Fibroblast of lung (primary cell): ENCODE results near the gene SUSD5. TPM values are rescaled to one million over a fixed set of nuclear protein-coding genes. Genes with fewer than 3 reads are reported as not detected.

Experiments used
- DNase-seq, 2 donors: peaks; one replicate each; pipeline versions ENCODE4 v3.0.0 to v3.0.0-alpha.2; 2010; ENCODE audit warnings: low read depth in 2 of 2
- H2AFZ ChIP-seq: 2 replicates; pipeline ENCODE4 v1.5.1; 2012; ENCODE audit warnings: low read length, control low read depth, inconsistent platforms
- H3K27ac ChIP-seq: 2 replicates; pipeline ENCODE4 v1.5.1; 2011; ENCODE audit warnings: low read length, control low read depth; ENCODE audit not compliant: insufficient read depth
- H3K27me3 ChIP-seq: 2 replicates; pipeline ENCODE4 v1.5.1; 2011; ENCODE audit warnings: mild to moderate bottlenecking, low read length; ENCODE audit not compliant: control insufficient read depth, insufficient read depth
- H3K36me3 ChIP-seq: 2 replicates; pipeline ENCODE4 v1.5.1; 2011; ENCODE audit warnings: low read length; ENCODE audit not compliant: control insufficient read depth, insufficient read depth
- H3K4me1 ChIP-seq: 2 replicates; pipeline ENCODE4 v1.5.1; 2011; ENCODE audit warnings: low read length; ENCODE audit not compliant: control insufficient read depth, insufficient read depth; ENCODE audit errors: extremely low read depth
- H3K4me2 ChIP-seq: 2 replicates; pipeline ENCODE4 v1.5.1; 2011; ENCODE audit warnings: low read length, control low read depth; ENCODE audit not compliant: insufficient read depth; ENCODE audit errors: extremely low read depth
- H3K4me3 ChIP-seq, 4 experiments: fragments of 200-600 bp in 1 of 4; sonication (generic) in 1 of 4; replicated peaks in 1 of 4; 2 replicates each; pipeline ENCODE4 v1.5.1; 2011 to 2016; ENCODE audit warnings: low read length in 4 of 4, low read depth in 3 of 4, mild to moderate bottlenecking in 3 of 4, control low read depth in 2 of 4, inconsistent platforms in 1 of 4, mixed read lengths in 1 of 4; ENCODE audit not compliant: insufficient read depth in 1 of 4; ENCODE audit errors: control extremely low read depth in 1 of 4
- H3K79me2 ChIP-seq: 2 replicates; pipeline ENCODE4 v1.5.1; 2012; ENCODE audit warnings: mild to moderate bottlenecking, low read length, inconsistent platforms; ENCODE audit not compliant: control insufficient read depth, insufficient read depth
- H3K9ac ChIP-seq: 2 replicates; pipeline ENCODE4 v1.5.1; 2011; ENCODE audit warnings: mild to moderate bottlenecking, low read length, control low read depth; ENCODE audit not compliant: insufficient read depth
- H3K9me3 ChIP-seq: 2 replicates; pipeline ENCODE4 v1.5.1; 2012; ENCODE audit warnings: low read depth, low read length; ENCODE audit not compliant: control insufficient read depth, insufficient read depth
- H4K20me1 ChIP-seq: 2 replicates; pipeline ENCODE4 v1.5.1; 2011; ENCODE audit warnings: low read length; ENCODE audit not compliant: control insufficient read depth, insufficient read depth; ENCODE audit errors: extremely low read depth
- CTCF ChIP-seq, 2 donors: IDR thresholded peaks in 1 of 2; conservative IDR thresholded peaks in 1 of 2; 1 replicate in 1 of 2; 2 replicates in 1 of 2; pipeline ENCODE4 v1.5.1; 2011 to 2012; ENCODE audit warnings: low read length in 2 of 2, control low read depth in 1 of 2, inconsistent platforms in 1 of 2, low read depth in 1 of 2, mild to moderate bottlenecking in 1 of 2
- EZH2 ChIP-seq: IDR thresholded peaks from 2 replicates; pipeline ENCODE4 v1.5.1; 2012; ENCODE audit warnings: low read length, control low read depth, mild to moderate bottlenecking; ENCODE audit errors: missing control alignments
- polyA plus RNA-seq, 2 donors: library from polyadenylated mRNA; depleted of rRNA in 1 of 2; stranded (reverse) in 1 of 2; unstranded in 1 of 2; fragments of >200 nt; gene quantifications; 2 replicates each; pipeline ENCODE4 v1.2.1, GENCODE V29; 2011 to 2012; ENCODE audit warnings: missing spikeins in 1 of 2
- total RNA-seq: library from RNA; depleted of rRNA; stranded (reverse); fragments of >200 nt; gene quantifications from 2 replicates; pipeline ENCODE4 v1.2.1, GENCODE V29; 2014

Gene SUSD5
- total and polyA plus RNA-seq, 2 donors (not counting 1 experiment from before 2014, with no cell fraction given) = 0.75 to 2.3 TPM

GRCh38 chr3:33146791-33147445 is 71.7 kb downstream of the SUSD5 start:
- Histone ChIP-seq H3K4me3 (no peak overlapping the region), H3K4me2 (no peak overlapping the region), H3K79me2 (no peaks in the 10 kb centered on the region), H3K4me1 (peaks cover 2% of the 10 kb centered on the region), H3K27me3 (no peaks in the 10 kb centered on the region), H2AFZ (no peak overlapping the region), H4K20me1 (no peaks in the 10 kb centered on the region), H3K27ac (no peak overlapping the region), H3K9me3 (no peaks in the 10 kb centered on the region), H3K36me3 (peaks cover 1% of the 10 kb centered on the region), H3K9ac (no peak overlapping the region)
- TF ChIP-seq EZH2 (no peak), CTCF (conservative IDR thresholded peaks at IDR 0.05 in 1 of 2, IDR thresholded peaks at IDR 0.05 in 1 of 2; ENCODE audit: low read depth in 1 of 2, low read length in 2 of 2) (no peak)
- peak; percentile 70 to 81 for DNase-seq

- Histone ChIP-seq H4K20me1 (no peaks in the 10 kb centered on the region), H3K4me3 (no peak overlapping the region), H3K36me3 (peaks cover 3% of the 10 kb centered on the region), H3K9me3 (no peaks in the 10 kb centered on the region), H3K9ac (no peak overlapping the region), H3K27me3 (no peaks in the 10 kb centered on the region), H3K4me2 (no peak overlapping the region), H2AFZ (no peak overlapping the region), H3K79me2 (no peaks in the 10 kb centered on the region), H3K4me1 (peaks cover 2% of the 10 kb centered on the region), H3K27ac (no peak overlapping the region)
- no peak for DNase-seq
- no peak for TF ChIP-seq EZH2
- no peak for TF ChIP-seq CTCF (conservative IDR thresholded peaks at IDR 0.05 in 1 of 2, IDR thresholded peaks at IDR 0.05 in 1 of 2; ENCODE audit: low read depth in 1 of 2, low read length in 2 of 2)
Measured at GRCh38 chr3:33145901-33146580, 72.6 kb downstream of the SUSD5 start.

- Histone ChIP-seq H3K4me1 (peaks cover 2% of the 10 kb centered on the region), H3K36me3 (peaks cover 3% of the 10 kb centered on the region), H3K4me3 (no peak overlapping the region), H4K20me1 (no peaks in the 10 kb centered on the region), H3K9ac (no peak overlapping the region), H3K4me2 (no peak overlapping the region), H3K9me3 (no peaks in the 10 kb centered on the region), H2AFZ (no peak overlapping the region), H3K79me2 (no peaks in the 10 kb centered on the region), H3K27ac (no peak overlapping the region), H3K27me3 (no peaks in the 10 kb centered on the region)
- DNase-seq = no peak
- TF ChIP-seq EZH2 (no peak), CTCF (conservative IDR thresholded peaks at IDR 0.05 in 1 of 2, IDR thresholded peaks at IDR 0.05 in 1 of 2; ENCODE audit: low read depth in 1 of 2, low read length in 2 of 2) (no peak)
Measured at GRCh38 chr3:33145221-33145900, 73.2 kb downstream of the SUSD5 start.
